HepG2 (cell line): Measurements from ENCODE around the gene GNG12. TPM values are rescaled to one million over a fixed set of nuclear protein-coding genes. Genes with fewer than 3 reads are reported as not detected.

Experiments
- GATA4 ChIP-seq: sonication (generic); IDR thresholded peaks from 2 replicates; pipeline ENCODE4 v1.6.1; 2016; ENCODE audit warnings: antibody characterized with exemption, low read depth, borderline replicate concordance
- JUNB ChIP-seq: sonication (generic); formaldehyde crosslinking; IDR thresholded peaks from 2 replicates; pipeline ENCODE4 v1.8.0; 2022; ENCODE audit warnings: missing genetic modification reagents, mild to moderate bottlenecking, borderline replicate concordance
- MEIS1 ChIP-seq: sonication (generic); formaldehyde crosslinking; IDR thresholded peaks from 2 replicates; pipeline ENCODE4 v1.9.0; 2021; ENCODE audit warnings: mild to moderate bottlenecking, missing genetic modification reagents, moderate library complexity, borderline replicate concordance
- MXI1 ChIP-seq: IDR thresholded peaks from 3 replicates; pipeline ENCODE4 v1.6.1; 2012; ENCODE audit warnings: low read depth, low read length, inconsistent platforms, borderline replicate concordance
- NFIC ChIP-seq: IDR thresholded peaks from 2 replicates; pipeline ENCODE4 v1.6.1; 2012; ENCODE audit warnings: mild to moderate bottlenecking, low read length, inconsistent platforms
- RXRA ChIP-seq: sonication (generic); formaldehyde crosslinking; IDR thresholded peaks from 2 replicates; pipeline ENCODE4 v1.5.1; 2020; ENCODE audit warnings: missing genetic modification reagents
- THAP11 ChIP-seq: IDR thresholded peaks from 2 replicates; pipeline ENCODE4 v1.6.1; 2016; ENCODE audit warnings: missing biosample characterization, missing genetic modification reagents
- ZNF12 ChIP-seq: sonication (generic); formaldehyde crosslinking; IDR thresholded peaks from 2 replicates; pipeline ENCODE4 v1.5.0; 2020; ENCODE audit warnings: missing genetic modification reagents
- ZNF317 ChIP-seq: sonication (generic); formaldehyde crosslinking; IDR thresholded peaks from 2 replicates; pipeline ENCODE4 v1.5.0; 2020; ENCODE audit warnings: mild to moderate bottlenecking, missing genetic modification reagents
- ZNF343 ChIP-seq: sonication (generic); formaldehyde crosslinking; IDR thresholded peaks from 2 replicates; pipeline ENCODE4 v1.4.0; 2020; ENCODE audit warnings: mild to moderate bottlenecking, missing genetic modification reagents
- ZNF446 ChIP-seq: sonication (generic); formaldehyde crosslinking; IDR thresholded peaks from 2 replicates; pipeline ENCODE4 v1.5.0; 2020; ENCODE audit warnings: mild to moderate bottlenecking, missing genetic modification reagents
- ZNF644 ChIP-seq: IDR thresholded peaks from 2 replicates; pipeline ENCODE4 v1.6.1; 2016; ENCODE audit warnings: low read depth
- ZNF883 ChIP-seq: sonication (generic); formaldehyde crosslinking; IDR thresholded peaks from 2 replicates; pipeline ENCODE4 v1.5.1; 2020; ENCODE audit warnings: mild to moderate bottlenecking, missing genetic modification reagents; ENCODE audit errors: not compliant biosample characterization
- polyA plus RNA-seq, 8 experiments: library from polyadenylated mRNA; depleted of rRNA in 3 of 8; stranded (reverse) in 7 of 8; unstranded in 1 of 8; fragments of >200 nt; fragmentation: Illumina TruSeq in 4 of 8; extraction: Trizol in 4 of 8; gene quantifications; 2 replicates each; pipeline versions ENCODE4 v1.2.1 to v1.2.3, GENCODE V29; 2011 to 2016; ENCODE audit warnings: low read depth in 4 of 8, missing spikeins in 1 of 8, mixed read lengths in 1 of 8; ENCODE audit not compliant: insufficient read depth in 1 of 8
- total RNA-seq, 5 experiments: library from RNA; depleted of rRNA; stranded (reverse); fragments of >200 nt; fragmentation: Illumina TruSeq; extraction: Trizol; gene quantifications; 2 replicates each; pipeline ENCODE4 v1.2.3, GENCODE V29; 2016; ENCODE audit warnings: low read depth in 1 of 5
- TF ChIP-seq, protein P1 (sequence below): sonication (generic); formaldehyde crosslinking; IDR thresholded peaks from 2 replicates; pipeline ENCODE4 v1.4.0; 2020; ENCODE audit warnings: missing genetic modification reagents
- TF ChIP-seq, protein P2 (sequence below): sonication (generic); formaldehyde crosslinking; IDR thresholded peaks from 2 replicates; pipeline ENCODE4 v1.4.0; 2020; ENCODE audit warnings: missing genetic modification reagents
- TF ChIP-seq, protein P3 (sequence below): sonication (generic); formaldehyde crosslinking; IDR thresholded peaks from 2 replicates; pipeline ENCODE4 v1.4.0; 2020; ENCODE audit warnings: missing genetic modification reagents; ENCODE audit errors: not compliant biosample characterization
- TF ChIP-seq, protein P4 (sequence below): sonication (generic); formaldehyde crosslinking; IDR thresholded peaks from 2 replicates; pipeline ENCODE4 v1.4.0; 2020; ENCODE audit warnings: missing genetic modification reagents, mild to moderate bottlenecking, borderline replicate concordance

GNG12 gene
- total and polyA plus RNA-seq, 2 of the 13 experiments (the other 11 are each of a cell fraction or from before 2014, with no cell fraction given): 0.11 TPM

DNA sequence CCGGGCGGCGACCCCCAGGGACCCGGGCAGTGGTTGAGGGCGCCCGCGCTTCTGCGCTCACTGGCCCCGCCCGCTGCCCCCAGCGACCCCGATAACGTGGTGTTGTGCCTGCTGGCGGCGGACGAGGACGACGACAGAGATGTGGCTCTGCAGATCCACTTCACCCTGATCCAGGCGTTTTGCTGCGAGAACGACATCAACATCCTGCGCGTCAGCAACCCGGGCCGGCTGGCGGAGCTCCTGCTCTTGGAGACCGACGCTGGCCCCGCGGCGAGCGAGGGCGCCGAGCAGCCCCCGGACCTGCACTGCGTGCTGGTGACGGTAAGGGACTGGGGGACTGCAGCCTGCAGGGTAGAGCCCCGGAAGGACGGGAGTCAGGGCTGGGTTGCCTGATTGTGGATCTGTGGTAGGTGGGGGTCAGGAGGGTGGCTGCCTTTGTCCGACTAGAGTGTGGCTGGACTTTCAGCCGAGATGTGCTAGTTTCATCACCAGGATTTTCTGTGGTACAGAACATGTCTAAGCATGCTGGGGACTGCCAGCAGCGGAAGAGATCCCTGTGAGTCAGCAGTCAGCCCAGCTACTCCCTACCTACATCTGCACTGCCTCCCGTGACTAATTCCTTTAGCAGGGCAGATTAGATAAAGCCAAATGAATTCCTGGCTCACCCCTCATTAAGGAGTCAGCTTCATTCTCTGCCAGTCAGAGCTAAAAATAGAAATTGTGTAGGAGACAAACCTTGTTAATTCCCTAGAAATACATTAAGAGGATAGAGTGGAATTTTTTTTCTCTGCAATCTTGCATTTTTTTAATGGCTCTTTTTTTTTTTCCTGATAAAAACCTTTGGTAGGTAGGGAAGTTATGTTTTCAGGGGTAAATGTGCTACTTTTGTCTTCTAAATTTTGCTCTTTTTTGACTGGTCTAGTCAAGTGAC is 146.7 kb downstream of the GNG12 start (continued):
- TF ChIP-seq, protein P1, sequence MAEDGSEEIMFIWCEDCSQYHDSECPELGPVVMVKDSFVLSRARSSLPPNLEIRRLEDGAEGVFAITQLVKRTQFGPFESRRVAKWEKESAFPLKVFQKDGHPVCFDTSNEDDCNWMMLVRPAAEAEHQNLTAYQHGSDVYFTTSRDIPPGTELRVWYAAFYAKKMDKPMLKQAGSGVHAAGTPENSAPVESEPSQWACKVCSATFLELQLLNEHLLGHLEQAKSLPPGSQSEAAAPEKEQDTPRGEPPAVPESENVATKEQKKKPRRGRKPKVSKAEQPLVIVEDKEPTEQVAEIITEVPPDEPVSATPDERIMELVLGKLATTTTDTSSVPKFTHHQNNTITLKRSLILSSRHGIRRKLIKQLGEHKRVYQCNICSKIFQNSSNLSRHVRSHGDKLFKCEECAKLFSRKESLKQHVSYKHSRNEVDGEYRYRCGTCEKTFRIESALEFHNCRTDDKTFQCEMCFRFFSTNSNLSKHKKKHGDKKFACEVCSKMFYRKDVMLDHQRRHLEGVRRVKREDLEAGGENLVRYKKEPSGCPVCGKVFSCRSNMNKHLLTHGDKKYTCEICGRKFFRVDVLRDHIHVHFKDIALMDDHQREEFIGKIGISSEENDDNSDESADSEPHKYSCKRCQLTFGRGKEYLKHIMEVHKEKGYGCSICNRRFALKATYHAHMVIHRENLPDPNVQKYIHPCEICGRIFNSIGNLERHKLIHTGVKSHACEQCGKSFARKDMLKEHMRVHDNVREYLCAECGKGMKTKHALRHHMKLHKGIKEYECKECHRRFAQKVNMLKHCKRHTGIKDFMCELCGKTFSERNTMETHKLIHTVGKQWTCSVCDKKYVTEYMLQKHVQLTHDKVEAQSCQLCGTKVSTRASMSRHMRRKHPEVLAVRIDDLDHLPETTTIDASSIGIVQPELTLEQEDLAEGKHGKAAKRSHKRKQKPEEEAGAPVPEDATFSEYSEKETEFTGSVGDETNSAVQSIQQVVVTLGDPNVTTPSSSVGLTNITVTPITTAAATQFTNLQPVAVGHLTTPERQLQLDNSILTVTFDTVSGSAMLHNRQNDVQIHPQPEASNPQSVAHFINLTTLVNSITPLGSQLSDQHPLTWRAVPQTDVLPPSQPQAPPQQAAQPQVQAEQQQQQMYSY: 0 out of 2 replicates have a peak, but pooled peaks have one; percentile 21
- TF ChIP-seq ZNF446 (CRISPR knock-in tag) (0 out of 2 replicates have a peak, but pooled peaks have one; percentile 61), ZNF317 (CRISPR knock-in tag) (peak; percentile 81), MEIS1 (CRISPR knock-in tag) (no peak; the same call in 1 of the 2 replicates), THAP11 (peak; percentile 52), ZNF883 (CRISPR knock-in tag) (peak; percentile 39), NFIC (peak; percentile 56), ZNF12 (CRISPR knock-in tag) (0 out of 2 replicates have a peak, but pooled peaks have one; percentile 11), MXI1 (peak; percentile 65; the same call in 1 of the 3 replicates), ZNF644 (CRISPR knock-in tag) (0 out of 2 replicates have a peak, but pooled peaks have one; percentile 23), RXRA (peak; percentile 72; the same call in 1 of the 2 replicates), GATA4 (no peak), JUNB (no peak), ZNF343 (CRISPR knock-in tag) (0 out of 2 replicates have a peak, but pooled peaks have one; percentile 55)
- TF ChIP-seq, protein P2, sequence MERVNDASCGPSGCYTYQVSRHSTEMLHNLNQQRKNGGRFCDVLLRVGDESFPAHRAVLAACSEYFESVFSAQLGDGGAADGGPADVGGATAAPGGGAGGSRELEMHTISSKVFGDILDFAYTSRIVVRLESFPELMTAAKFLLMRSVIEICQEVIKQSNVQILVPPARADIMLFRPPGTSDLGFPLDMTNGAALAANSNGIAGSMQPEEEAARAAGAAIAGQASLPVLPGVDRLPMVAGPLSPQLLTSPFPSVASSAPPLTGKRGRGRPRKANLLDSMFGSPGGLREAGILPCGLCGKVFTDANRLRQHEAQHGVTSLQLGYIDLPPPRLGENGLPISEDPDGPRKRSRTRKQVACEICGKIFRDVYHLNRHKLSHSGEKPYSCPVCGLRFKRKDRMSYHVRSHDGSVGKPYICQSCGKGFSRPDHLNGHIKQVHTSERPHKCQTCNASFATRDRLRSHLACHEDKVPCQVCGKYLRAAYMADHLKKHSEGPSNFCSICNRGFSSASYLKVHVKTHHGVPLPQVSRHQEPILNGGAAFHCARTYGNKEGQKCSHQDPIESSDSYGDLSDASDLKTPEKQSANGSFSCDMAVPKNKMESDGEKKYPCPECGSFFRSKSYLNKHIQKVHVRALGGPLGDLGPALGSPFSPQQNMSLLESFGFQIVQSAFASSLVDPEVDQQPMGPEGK (CRISPR knock-in tag): peak; percentile 37; the same call in 1 of the 2 replicates
- TF ChIP-seq, protein P3, sequence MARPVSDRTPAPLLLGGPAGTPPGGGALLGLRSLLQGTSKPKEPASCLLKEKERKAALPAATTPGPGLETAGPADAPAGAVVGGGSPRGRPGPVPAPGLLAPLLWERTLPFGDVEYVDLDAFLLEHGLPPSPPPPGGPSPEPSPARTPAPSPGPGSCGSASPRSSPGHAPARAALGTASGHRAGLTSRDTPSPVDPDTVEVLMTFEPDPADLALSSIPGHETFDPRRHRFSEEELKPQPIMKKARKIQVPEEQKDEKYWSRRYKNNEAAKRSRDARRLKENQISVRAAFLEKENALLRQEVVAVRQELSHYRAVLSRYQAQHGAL: no peak
- TF ChIP-seq, protein P4, sequence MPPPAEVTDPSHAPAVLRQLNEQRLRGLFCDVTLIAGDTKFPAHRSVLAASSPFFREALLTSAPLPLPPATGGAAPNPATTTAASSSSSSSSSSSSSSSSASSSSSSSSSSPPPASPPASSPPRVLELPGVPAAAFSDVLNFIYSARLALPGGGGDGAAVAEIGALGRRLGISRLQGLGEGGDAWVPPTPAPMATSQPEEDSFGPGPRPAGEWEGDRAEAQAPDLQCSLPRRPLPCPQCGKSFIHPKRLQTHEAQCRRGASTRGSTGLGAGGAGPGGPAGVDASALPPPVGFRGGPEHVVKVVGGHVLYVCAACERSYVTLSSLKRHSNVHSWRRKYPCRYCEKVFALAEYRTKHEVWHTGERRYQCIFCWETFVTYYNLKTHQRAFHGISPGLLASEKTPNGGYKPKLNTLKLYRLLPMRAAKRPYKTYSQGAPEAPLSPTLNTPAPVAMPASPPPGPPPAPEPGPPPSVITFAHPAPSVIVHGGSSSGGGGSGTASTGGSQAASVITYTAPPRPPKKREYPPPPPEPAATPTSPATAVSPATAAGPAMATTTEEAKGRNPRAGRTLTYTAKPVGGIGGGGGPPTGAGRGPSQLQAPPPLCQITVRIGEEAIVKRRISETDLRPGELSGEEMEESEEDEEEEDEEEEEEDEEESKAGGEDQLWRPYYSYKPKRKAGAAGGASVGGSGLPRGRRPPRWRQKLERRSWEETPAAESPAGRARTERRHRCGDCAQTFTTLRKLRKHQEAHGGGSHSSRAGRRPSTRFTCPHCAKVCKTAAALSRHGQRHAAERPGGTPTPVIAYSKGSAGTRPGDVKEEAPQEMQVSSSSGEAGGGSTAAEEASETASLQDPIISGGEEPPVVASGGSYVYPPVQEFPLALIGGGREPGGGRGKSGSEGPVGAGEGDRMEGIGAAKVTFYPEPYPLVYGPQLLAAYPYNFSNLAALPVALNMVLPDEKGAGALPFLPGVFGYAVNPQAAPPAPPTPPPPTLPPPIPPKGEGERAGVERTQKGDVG (CRISPR knock-in tag): peak; percentile 3; the same call in 1 of the 2 replicates
